A549 (cell line): ENCODE data around the gene TRAPPC6A.

Source experiments
- CTCF ChIP-seq: fragments of >200 bp; sonication (Bioruptor Twin); formaldehyde crosslinking; IDR thresholded peaks from 3 replicates; pipeline ENCODE4 v1.5.1; 2016
- E2F6 ChIP-seq: IDR thresholded peaks from 2 replicates; pipeline ENCODE4 v1.6.1; 2012; ENCODE audit warnings: low read depth, borderline replicate concordance
- EP300 ChIP-seq, 2 experiments: fragments of >200 bp; sonication (Bioruptor Twin); formaldehyde crosslinking; IDR thresholded peaks; 2 replicates in 1 of 2; 3 replicates in 1 of 2; pipeline ENCODE4 v1.6.1; 2016 to 2017
- MAX ChIP-seq: IDR thresholded peaks from 2 replicates; pipeline ENCODE4 v1.6.1; 2012
- PBX3 ChIP-seq: IDR thresholded peaks from 2 replicates; pipeline ENCODE4 v1.6.1; 2012
- RAD21 ChIP-seq, 2 experiments: fragments of >200 bp in 1 of 2; sonication (Bioruptor Twin) in 1 of 2; formaldehyde crosslinking in 1 of 2; IDR thresholded peaks in 1 of 2; conservative IDR thresholded peaks in 1 of 2; 2 replicates in 1 of 2; 3 replicates in 1 of 2; pipeline ENCODE4 v1.6.1; 2012 to 2018; ENCODE audit warnings: inconsistent platforms in 1 of 2
- RFX5 ChIP-seq: fragments of 450-650 bp; IDR thresholded peaks from 2 replicates; pipeline ENCODE4 v1.7.1; 2014; ENCODE audit warnings: antibody characterized with exemption, mild to moderate bottlenecking, moderate library complexity
- SMC3 ChIP-seq: fragments of >200 bp; sonication (Bioruptor Twin); formaldehyde crosslinking; IDR thresholded peaks from 3 replicates; pipeline ENCODE4 v1.6.1; 2018; ENCODE audit warnings: inconsistent platforms
- SREBF2 ChIP-seq: fragments of 450-650 bp; IDR thresholded peaks from 2 replicates; pipeline ENCODE4 v1.6.1; 2014; ENCODE audit warnings: mild to moderate bottlenecking, moderate library complexity

- TF ChIP-seq EP300 (IDR thresholded peaks at IDR 0.05) (no peak), RAD21 (conservative IDR thresholded peaks at IDR 0.05 in 1 of 2, IDR thresholded peaks at IDR 0.05 in 1 of 2) (no peak), PBX3 (no peak), CTCF (no peak), RFX5 (no peak), SREBF2 (no peak), MAX (no peak), E2F6 (no peak), SMC3 (no peak)
Measured at GRCh38 chr19:45140533-45140932, 37.5 kb downstream of the TRAPPC6A start.
